HFFc6 (cell line): ENCODE measurements around the gene SYT7. TPM values are rescaled to one million over a fixed set of nuclear protein-coding genes. Genes with fewer than 3 reads are reported as not detected.

Experiments used
- DNase-seq: peaks from one replicate; pipeline ENCODE4 v3.0.0-alpha.2; 2018
- H3K27ac Mint-ChIP-seq: 2 replicates; pipeline ENCODE4 v1.8.0; 2020; ENCODE audit warnings: mild to moderate bottlenecking, mixed read lengths
- H3K27me3 Mint-ChIP-seq: 2 replicates; pipeline ENCODE4 v1.8.0; 2021; ENCODE audit warnings: mild to moderate bottlenecking, moderate library complexity, mixed read lengths; ENCODE audit not compliant: insufficient read depth
- H3K36me3 Mint-ChIP-seq: 2 replicates; pipeline ENCODE4 v1.8.0; 2021; ENCODE audit warnings: low read depth, mixed read lengths
- H3K4me1 Mint-ChIP-seq: 2 replicates; pipeline ENCODE4 v1.8.0; 2020; ENCODE audit warnings: low read depth, mixed read lengths
- H3K4me3 Mint-ChIP-seq: 2 replicates; pipeline ENCODE4 v1.8.0; 2020; ENCODE audit warnings: mild to moderate bottlenecking, moderate library complexity, mixed read lengths
- H3K9me3 Mint-ChIP-seq: 2 replicates; pipeline ENCODE4 v1.8.0; 2020; ENCODE audit warnings: mild to moderate bottlenecking, mixed read lengths
- CTCF ChIP-seq: fragments of 200-600 bp; sonication (generic); IDR thresholded peaks from 2 replicates; pipeline ENCODE4 v1.5.0; 2021; ENCODE audit warnings: antibody characterized with exemption, mild to moderate bottlenecking
- total RNA-seq, 6 experiments: library from RNA; stranded (reverse); fragmentation: NEBNext Ultra II Directional; extraction: Animal tissue kit (Norgen Biotek cat#: 25700); gene quantifications; 2 replicates in 1 of 6; 3 replicates in 5 of 6; pipeline ENCODE4 v1.2.3, GENCODE V29; 2021

The SYT7 gene
- total RNA-seq, 6 experiments from 2014 or later: 0.05 to 0.21 (median 0.11) TPM; not detected in 3

GRCh38 chr11:61540528-61540927 lies 40.3 kb downstream of the SYT7 start:
- peaks cover 4% of the 10 kb centered on the region; the same call in 1 of the 2 replicates for H3K36me3 Mint-ChIP-seq
- no peak overlapping the region for H3K27ac Mint-ChIP-seq
- peaks cover 43% of the 10 kb centered on the region for H3K4me1 Mint-ChIP-seq
- DNase-seq: no peak
- H3K4me3 Mint-ChIP-seq: no peak overlapping the region
- TF ChIP-seq CTCF: no peak
- H3K27me3 Mint-ChIP-seq: peaks cover 18% of the 10 kb centered on the region
- H3K9me3 Mint-ChIP-seq: no peaks in the 10 kb centered on the region

GRCh38 chr11:61539831-61540357 lies 41.0 kb downstream of the SYT7 start:
- Mint-ChIP-seq H3K27me3 (peaks cover 22% of the 10 kb centered on the region), H3K9me3 (no peaks in the 10 kb centered on the region), H3K4me3 (no peak overlapping the region; the same call in 1 of the 2 replicates), H3K36me3 (peaks cover 4% of the 10 kb centered on the region; the same call in 1 of the 2 replicates), H3K27ac (no peak overlapping the region), H3K4me1 (peaks cover 43% of the 10 kb centered on the region)
- TF ChIP-seq CTCF: no peak
- DNase-seq: no peak

GRCh38 chr11:61539006-61539405 lies 41.9 kb downstream of the SYT7 start:
- Mint-ChIP-seq H3K4me3 (no peak overlapping the region), H3K9me3 (no peaks in the 10 kb centered on the region), H3K36me3 (peaks cover 1% of the 10 kb centered on the region; the same call in 1 of the 2 replicates), H3K27me3 (peaks cover 25% of the 10 kb centered on the region), H3K27ac (no peak overlapping the region), H3K4me1 (peaks cover 39% of the 10 kb centered on the region)
- no peak for TF ChIP-seq CTCF
- DNase-seq: no peak

- Mint-ChIP-seq H3K27ac (no peak overlapping the region), H3K36me3 (no peaks in the 10 kb centered on the region), H3K27me3 (peaks cover 28% of the 10 kb centered on the region), H3K9me3 (no peaks in the 10 kb centered on the region), H3K4me3 (no peak overlapping the region), H3K4me1 (peaks cover 35% of the 10 kb centered on the region)
- TF ChIP-seq CTCF: no peak
- no peak for DNase-seq
Measured at GRCh38 chr11:61538636-61538961, 42.3 kb downstream of the SYT7 start.

GRCh38 chr11:61537326-61537725 lies 43.5 kb downstream of the SYT7 start:
- no peak for TF ChIP-seq CTCF
- Mint-ChIP-seq H3K4me1 (peaks cover 31% of the 10 kb centered on the region), H3K4me3 (no peak overlapping the region), H3K27me3 (peaks cover 28% of the 10 kb centered on the region), H3K36me3 (no peaks in the 10 kb centered on the region), H3K9me3 (no peaks in the 10 kb centered on the region), H3K27ac (no peak overlapping the region)
- no peak for DNase-seq
